Spinal cord (tissue), 10 donors: ENCODE data around the gene LOXL4. TPM values are rescaled to one million over a fixed set of nuclear protein-coding genes. Genes with fewer than 3 reads are reported as not detected.

Experiments used
- DNase-seq, 6 donors: peaks; one replicate each; pipeline versions ENCODE4 v3.0.0 to v3.0.0-alpha.2; 2013 to 2015; ENCODE audit warnings: low spot score in 6 of 6, low read depth in 4 of 6
- H3K27ac ChIP-seq: one replicate; pipeline ENCODE4 v1.5.1; 2013; ENCODE audit warnings: low read depth, low read length, control low read depth
- H3K27me3 ChIP-seq: one replicate; pipeline ENCODE4 v1.6.1; 2013; ENCODE audit warnings: low read length; ENCODE audit not compliant: control insufficient read depth, insufficient read depth
- H3K36me3 ChIP-seq: one replicate; pipeline ENCODE4 v1.6.1; 2013; ENCODE audit warnings: low read length; ENCODE audit not compliant: control insufficient read depth, insufficient read depth
- H3K4me1 ChIP-seq: one replicate; pipeline ENCODE4 v1.6.1; 2013; ENCODE audit warnings: low read length; ENCODE audit not compliant: control insufficient read depth, insufficient read depth
- H3K4me3 ChIP-seq: one replicate; pipeline ENCODE4 v1.5.1; 2013; ENCODE audit warnings: low read depth, low read length, control low read depth
- H3K9me3 ChIP-seq: one replicate; pipeline ENCODE4 v1.6.1; 2013; ENCODE audit warnings: low read length; ENCODE audit not compliant: control insufficient read depth, insufficient read depth
- WGBS: methylation state at CpG from one replicate; pipeline ENCODE4 v1.1.5; 2013; ENCODE audit warnings: missing lambda C conversion rate; ENCODE audit not compliant: insufficient coverage; 5-methylcytosine and 5-hydroxymethylcytosine counted together
- polyA plus RNA-seq, 2 donors: library from polyadenylated mRNA; unstranded; fragments of 120-200 nt; gene quantifications; one replicate each; pipeline ENCODE4 v1.2.1, GENCODE V29; 2013; ENCODE audit not compliant: insufficient read length in 2 of 2
- total RNA-seq, 2 donors: library from RNA; depleted of rRNA in 1 of 2; stranded (reverse); fragments of 120-200 nt in 1 of 2; fragments of >200 nt in 1 of 2; gene quantifications; one replicate each; pipeline versions ENCODE4 v1.2.3 to v1.2.4, GENCODE V29; 2013 to 2014
- donor health status: healthy.

The LOXL4 gene
- total and polyA plus RNA-seq, 4 donors: 0.76 to 1.6 (median 0.92) TPM

- no peak for DNase-seq
- Histone ChIP-seq H3K4me1 (peaks cover 16% of the 10 kb centered on the region), H3K36me3 (peaks cover 7% of the 10 kb centered on the region), H3K27ac (no peak overlapping the region), H3K4me3 (no peak overlapping the region), H3K9me3 (no peaks in the 10 kb centered on the region), H3K27me3 (no peaks in the 10 kb centered on the region)
- WGBS: 53% methylated on average over 2 of the region's 3 CpGs
Observed at GRCh38 chr10:98249134-98249533, 18.9 kb downstream of the LOXL4 start.

- WGBS: 91% methylated on average over 4 of the region's 4 CpGs
- no peaks in the 10 kb centered on the region for H3K9me3 ChIP-seq
- no peak overlapping the region for H3K4me3 ChIP-seq
- H3K36me3 ChIP-seq: peaks cover 7% of the 10 kb centered on the region
- no peak for DNase-seq
- H3K27ac ChIP-seq: no peak overlapping the region
- H3K4me1 ChIP-seq: peaks cover 16% of the 10 kb centered on the region
- no peaks in the 10 kb centered on the region for H3K27me3 ChIP-seq
Observed at GRCh38 chr10:98248018-98248417, 20.0 kb downstream of the LOXL4 start.

DNA sequence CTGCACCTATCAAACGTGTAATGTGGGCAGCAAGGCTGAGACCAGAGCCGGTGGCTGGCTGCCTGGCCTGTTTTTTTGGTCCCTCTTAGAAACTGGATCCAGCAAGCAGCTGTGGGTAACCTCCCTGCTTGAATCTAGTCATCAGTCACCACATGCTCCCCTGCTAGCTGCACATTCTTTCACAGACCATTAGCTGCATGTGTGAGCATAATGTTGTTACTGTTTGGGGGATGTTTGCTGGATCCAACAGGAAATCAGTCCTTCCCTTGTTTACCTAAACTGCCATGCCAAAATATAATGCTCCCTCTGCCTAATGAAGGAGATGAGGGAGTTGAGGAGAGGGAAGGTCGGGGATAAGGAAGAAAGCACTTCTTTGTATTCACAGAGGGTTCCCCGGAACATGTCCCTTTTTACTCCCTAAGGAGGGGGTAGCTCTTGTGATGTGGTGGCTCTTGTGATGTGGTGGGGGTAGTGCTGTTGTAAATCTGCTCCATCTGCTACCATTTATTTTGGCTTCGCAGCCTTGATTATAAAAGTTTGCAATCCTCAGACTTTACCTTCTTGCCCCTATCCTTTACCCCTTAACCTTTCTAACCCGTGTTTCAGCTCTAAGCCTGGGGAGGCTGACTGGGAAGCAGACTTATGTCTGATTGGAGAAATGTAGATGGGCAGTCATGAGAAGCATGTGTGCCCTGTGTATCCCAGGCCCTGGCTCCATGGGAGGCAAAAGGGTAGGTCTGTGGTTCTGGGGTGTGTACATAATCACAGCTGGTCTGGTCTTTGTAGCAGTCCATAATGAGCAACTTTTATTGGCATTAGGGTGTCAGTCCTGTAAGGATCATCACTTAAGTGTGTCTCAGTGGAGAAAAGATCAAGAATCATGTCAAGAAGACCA is 20.8 kb downstream of the LOXL4 start:
- Histone ChIP-seq H3K36me3 (peaks cover 3% of the 10 kb centered on the region), H3K27me3 (no peaks in the 10 kb centered on the region), H3K4me1 (peaks cover 11% of the 10 kb centered on the region), H3K27ac (peak overlapping the region; percentile 41), H3K9me3 (no peaks in the 10 kb centered on the region), H3K4me3 (no peak overlapping the region)
- WGBS: 3% methylated on average over 2 of the region's 6 CpGs
- peak; percentile 38 to 91 (median 50) for DNase-seq

- H3K27ac ChIP-seq: no peak overlapping the region
- WGBS: 79% methylated on average over 2 of the region's 2 CpGs
Observed at GRCh38 chr10:98244586-98244985, 23.4 kb downstream of the LOXL4 start.

DNA sequence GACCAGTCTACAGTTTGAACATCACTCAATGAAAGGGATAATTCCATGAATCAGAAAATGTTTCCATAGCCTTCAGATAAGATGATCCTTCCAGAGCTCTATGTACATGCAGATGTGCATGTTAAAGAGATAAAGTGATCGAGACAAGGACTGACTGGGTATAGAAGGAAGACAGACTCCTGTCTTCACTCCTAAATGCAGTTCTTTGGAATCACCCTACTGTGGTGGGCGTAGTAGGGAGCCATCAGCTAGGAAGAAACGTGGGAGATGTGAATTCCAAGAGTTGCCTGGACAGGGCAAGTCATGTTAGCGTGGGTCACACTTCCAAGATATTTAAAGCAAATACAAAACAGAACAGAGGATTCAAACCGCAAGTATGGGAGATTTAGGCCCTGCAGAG is 23.9 kb downstream of the LOXL4 start:
- Histone ChIP-seq H3K36me3 (peaks cover 3% of the 10 kb centered on the region), H3K4me3 (no peak overlapping the region), H3K4me1 (peaks cover 9% of the 10 kb centered on the region), H3K27me3 (no peaks in the 10 kb centered on the region), H3K27ac (no peak overlapping the region), H3K9me3 (no peaks in the 10 kb centered on the region)
- no CpG with 5 or more reads among the region's 5 CpGs for WGBS
- DNase-seq: no peak

More at GRCh38 chr10:98244586-98244985, 23.4 kb downstream of the LOXL4 start:
- Histone ChIP-seq H3K4me1 (peaks cover 9% of the 10 kb centered on the region), H3K4me3 (no peak overlapping the region), H3K36me3 (peaks cover 3% of the 10 kb centered on the region), H3K27me3 (no peaks in the 10 kb centered on the region), H3K9me3 (no peaks in the 10 kb centered on the region)
- DNase-seq: no peak

DNA sequence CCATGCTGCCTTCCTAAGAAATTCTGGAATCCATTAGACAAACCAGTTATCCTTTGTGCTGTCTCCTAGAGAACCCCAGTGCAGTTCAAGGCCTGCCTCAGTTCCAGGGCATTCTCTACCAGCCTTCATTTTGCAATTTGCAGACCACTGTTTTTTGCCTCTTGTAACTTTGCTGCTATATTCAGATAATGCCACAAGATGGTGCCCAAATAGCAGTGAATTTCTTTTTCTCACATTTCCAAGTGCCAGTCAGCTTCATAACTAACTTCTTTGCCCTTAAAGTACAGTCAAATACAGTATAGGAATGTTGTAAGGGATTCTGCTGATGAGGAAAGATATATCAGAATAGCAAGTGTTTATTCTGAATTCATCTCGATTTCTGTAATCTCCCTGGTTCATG is 25.2 kb downstream of the LOXL4 start:
- H3K4me3 ChIP-seq: no peak overlapping the region
- no CpG with 5 or more reads among the region's 1 CpG for WGBS
- peak in 5 of 6 donors; percentile 43 to 93 (median 54) for DNase-seq
- H3K4me1 ChIP-seq: peaks cover 9% of the 10 kb centered on the region
- H3K27ac ChIP-seq: no peak overlapping the region
- H3K36me3 ChIP-seq: peaks cover 3% of the 10 kb centered on the region
- no peaks in the 10 kb centered on the region for H3K9me3 ChIP-seq
- H3K27me3 ChIP-seq: no peaks in the 10 kb centered on the region

- H3K36me3 ChIP-seq: peaks cover 3% of the 10 kb centered on the region
- no peaks in the 10 kb centered on the region for H3K27me3 ChIP-seq
- H3K9me3 ChIP-seq: no peaks in the 10 kb centered on the region
- no peak overlapping the region for H3K27ac ChIP-seq
- H3K4me3 ChIP-seq: no peak overlapping the region
- no peak for DNase-seq
- WGBS: no CpG with 5 or more reads among the region's 3 CpGs
- no peaks in the 10 kb centered on the region for H3K4me1 ChIP-seq
Observed at GRCh38 chr10:98240524-98240923, 27.5 kb downstream of the LOXL4 start.

- Histone ChIP-seq H3K4me3 (no peak overlapping the region), H3K27ac (no peak overlapping the region), H3K4me1 (no peaks in the 10 kb centered on the region), H3K27me3 (no peaks in the 10 kb centered on the region), H3K9me3 (no peaks in the 10 kb centered on the region), H3K36me3 (no peaks in the 10 kb centered on the region)
- no peak for DNase-seq
- no CpG with 5 or more reads among the region's 1 CpG for WGBS
Observed at GRCh38 chr10:98238391-98238790, 29.6 kb downstream of the LOXL4 start.

GRCh38 chr10:98236862-98237261 is 31.1 kb downstream of the LOXL4 start:
- Histone ChIP-seq H3K27me3 (no peaks in the 10 kb centered on the region), H3K36me3 (no peaks in the 10 kb centered on the region), H3K4me1 (no peaks in the 10 kb centered on the region), H3K27ac (no peak overlapping the region), H3K4me3 (no peak overlapping the region), H3K9me3 (no peaks in the 10 kb centered on the region)
- 93% methylated on average over 4 of the region's 5 CpGs for WGBS
- DNase-seq: no peak

DNA sequence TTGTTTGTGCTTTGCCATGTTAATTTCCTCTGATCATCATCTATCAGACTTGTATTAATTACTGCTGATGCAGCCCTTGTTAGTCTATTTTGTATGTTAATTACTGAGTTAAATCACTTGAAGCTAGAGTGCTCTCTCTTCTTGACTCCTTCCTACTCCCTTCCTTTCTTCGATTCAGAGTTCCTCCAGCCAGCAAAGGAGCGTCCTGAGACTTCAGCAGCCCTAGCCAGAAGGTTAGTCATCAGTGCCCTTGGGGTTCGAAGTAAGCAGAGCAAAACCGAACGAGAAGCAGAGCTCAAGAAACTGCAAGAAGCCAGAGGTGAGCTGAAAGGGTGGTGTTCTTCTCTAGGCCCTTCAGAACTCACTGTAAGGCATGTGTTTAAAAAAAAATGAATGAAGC is 32.1 kb downstream of the LOXL4 start:
- 96% methylated on average over 4 of the region's 5 CpGs for WGBS
- DNase-seq: peak in 1 of 6 donors; percentile 45
- Histone ChIP-seq H3K4me1 (no peaks in the 10 kb centered on the region), H3K9me3 (no peaks in the 10 kb centered on the region), H3K36me3 (no peaks in the 10 kb centered on the region), H3K27ac (no peak overlapping the region), H3K4me3 (no peak overlapping the region), H3K27me3 (no peaks in the 10 kb centered on the region)
